HG02588 (cell line): ENCODE results near the gene ZNF500.

Experiments used
- ATAC-seq: cut with Tn5 transposase; IDR thresholded peaks from one replicate; pipeline ENCODE4 v1.9.1; 2021; ENCODE audit warnings: mild to moderate bottlenecking, moderate library complexity; ENCODE audit not compliant: unreplicated experiment

Gene ZNF500

DNA sequence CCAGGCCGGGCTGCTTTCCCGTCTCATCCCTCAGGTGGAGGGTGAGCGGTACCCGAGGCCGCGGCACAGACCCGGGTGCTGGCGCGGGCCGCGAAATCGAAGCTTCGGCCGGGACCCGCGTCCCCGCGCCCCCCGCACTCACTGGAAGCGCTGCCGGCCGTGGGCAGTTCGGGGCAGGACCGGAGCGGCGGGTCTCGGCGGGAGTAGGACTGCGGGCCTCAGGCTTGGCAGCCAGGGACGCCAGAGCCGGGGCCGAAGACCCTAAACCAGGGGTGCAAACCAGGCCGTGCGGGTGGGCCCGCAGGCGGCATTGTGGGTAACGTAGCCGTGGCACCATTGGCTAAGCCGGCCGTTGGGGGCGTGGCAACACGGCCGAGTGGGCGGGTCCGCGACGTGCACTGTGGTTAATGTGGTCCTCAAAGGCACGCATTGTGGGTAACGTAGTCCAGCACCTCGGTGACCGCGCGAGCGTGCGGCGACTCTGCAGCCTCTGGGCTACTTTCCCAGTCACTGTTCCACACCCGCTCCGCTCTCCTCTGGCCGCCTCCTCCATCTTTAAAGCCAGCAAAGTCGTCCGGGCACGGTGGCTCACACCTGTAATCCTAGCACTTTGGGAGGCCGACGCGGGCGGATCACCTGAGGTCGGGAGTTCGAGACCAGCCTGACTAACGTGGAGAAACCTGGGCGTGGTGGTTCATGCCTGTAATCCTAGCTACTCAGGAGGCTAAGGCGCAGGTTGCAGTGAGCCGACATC, at the start of gene ZNF500:
TSS of gene ZNF500 (minus strand) at position 288 of the 754 bp plus-strand sequence. CDS start 1,184 bp downstream, outside the sequence.
- ATAC-seq: peak; percentile 82

DNA sequence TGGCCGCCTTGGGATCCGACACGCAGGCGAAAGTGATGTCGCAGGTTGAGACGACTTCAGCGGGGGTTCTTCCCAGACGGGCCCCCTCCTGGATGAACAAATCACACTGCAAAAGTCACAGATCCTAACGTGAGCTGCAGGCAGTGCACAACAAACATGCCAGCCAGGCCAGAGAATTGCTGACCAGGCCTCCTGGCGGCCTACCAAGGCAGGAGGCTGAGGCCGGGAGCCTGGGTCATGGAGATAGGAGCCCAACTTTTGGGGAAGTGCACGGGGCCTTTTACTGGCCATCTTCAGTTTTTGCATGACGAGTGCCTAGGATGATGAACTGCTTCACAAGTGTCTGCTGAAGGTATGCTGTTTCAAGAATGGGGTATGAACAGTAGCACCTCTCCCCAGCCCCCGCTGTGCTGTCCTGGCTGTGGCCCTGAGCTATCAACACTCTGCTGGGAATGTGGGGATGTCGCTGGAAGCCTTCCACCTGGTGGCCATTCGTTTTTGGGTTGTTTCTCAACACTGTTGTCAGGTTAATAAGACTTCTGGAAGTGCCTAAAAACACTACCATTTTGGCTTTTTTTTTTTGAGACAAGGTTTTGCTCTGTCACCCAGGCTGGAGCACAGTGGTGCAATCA, 47.7 kb upstream of the ZNF500 start:
- ATAC-seq: no peak

DNA sequence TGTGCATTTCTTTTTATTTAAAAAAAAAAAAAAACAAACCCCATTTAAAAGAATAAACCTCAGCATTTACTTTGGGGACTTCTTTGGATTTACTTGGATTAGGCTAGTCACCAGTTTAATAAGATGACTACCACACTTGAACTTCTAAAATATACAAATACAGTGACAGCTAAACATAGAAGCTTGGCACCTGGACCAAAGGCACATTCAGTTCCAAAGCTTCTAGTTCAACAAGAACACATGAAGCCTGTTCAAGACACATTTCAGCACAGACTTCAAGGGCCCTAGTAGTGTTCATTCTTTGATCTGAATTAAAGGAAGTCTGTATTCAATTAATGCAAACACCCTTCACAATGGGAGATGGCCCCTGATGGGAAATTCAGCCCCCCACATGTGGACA, 47.1 kb upstream of the ZNF500 start:
- ATAC-seq: no peak

DNA sequence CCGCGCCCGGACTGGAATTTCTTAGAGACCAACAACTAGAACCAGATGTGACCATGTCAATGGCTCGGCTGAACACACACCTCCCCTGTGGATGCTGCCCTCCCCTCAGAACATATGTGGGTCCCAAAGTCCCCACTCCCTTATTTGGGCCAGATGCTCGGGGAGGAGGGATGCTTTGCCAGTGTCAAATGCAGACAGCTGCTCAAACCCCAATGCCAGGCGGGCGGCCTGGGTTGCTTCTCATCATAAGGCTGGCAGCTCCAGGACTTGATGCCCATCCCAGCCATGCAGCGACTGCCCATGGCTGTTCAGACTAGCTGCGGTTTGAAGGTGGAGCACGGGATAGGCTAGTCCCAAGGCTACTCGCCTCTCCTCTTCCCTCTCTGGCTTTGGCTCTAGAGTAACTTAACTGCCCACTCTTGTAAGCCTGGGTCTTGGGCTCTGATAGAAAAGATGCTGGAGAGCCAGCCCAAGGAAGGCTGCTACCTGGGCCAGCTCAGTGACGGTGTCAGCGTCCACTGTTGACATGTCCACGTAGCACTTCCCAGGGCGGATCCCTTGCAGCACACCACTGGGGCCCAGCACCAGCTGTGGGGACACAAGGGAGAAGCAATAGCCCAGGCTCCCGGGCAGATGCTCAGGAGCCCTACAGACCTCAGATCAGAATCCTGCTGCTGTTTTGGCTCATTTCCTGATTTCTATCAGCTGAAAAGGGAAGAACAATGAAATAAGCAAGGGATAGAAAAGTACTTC, 46.5 kb upstream of the ZNF500 start:
- no peak for ATAC-seq

DNA sequence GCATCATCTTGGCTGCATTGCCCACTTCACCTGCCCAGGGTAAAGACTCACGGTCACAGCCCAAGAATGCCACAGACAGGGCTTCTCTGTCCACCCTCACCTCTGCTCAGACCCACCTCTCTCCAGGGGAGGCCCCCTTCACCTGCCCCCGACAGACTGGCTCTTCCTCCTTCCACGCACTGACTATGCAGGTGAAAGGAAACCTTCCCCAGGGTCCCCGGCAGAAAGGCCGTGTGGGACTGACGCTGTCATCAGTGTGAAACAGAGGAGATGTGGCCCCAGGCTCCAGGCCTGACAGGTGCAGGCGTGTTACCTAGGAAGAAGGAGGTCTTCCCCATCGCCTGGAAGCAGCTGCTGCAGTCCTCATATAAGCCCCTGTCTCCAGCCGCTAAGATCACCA, 44.8 kb upstream of the ZNF500 start:
- no peak for ATAC-seq

DNA sequence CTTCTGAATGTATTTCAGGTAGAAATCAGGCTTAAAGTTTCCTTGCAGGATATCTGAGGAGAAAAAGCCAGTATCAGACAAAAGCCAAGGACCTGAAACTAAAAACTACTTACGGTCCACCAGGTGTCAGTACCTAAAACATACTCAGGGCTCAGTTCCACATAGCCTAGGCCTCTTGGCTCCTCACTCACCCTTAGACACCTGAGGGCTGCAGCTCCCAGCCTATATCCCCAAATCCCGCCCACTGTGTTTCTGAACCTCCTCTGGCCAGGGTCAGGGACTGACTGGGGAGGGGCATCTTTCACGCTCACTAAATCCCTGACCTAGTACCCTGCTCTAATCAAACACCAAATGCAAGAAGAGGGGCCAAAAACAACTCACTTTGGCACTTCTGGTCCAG, 44.3 kb upstream of the ZNF500 start:
- no peak for ATAC-seq

DNA sequence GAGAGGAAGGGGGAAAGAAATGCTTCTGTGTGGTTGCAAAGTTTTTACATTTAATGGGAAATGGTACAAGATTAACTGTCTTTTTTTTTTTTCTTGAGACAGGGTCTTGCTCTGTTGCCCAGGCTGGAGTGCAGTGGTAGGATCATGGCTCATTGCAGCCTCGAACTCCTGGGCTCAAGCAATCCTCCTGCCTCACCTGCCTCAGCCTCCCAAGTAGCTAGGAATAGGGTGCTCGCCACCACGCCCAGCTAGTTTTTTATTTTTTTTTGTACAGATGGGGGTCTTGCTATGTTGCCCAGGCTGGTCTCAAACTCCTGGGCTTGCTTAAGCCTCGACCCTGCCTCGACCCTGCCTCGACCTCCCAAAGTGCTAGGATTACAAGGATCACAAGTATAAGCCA, 39.3 kb upstream of the ZNF500 start:
- ATAC-seq: no peak

DNA sequence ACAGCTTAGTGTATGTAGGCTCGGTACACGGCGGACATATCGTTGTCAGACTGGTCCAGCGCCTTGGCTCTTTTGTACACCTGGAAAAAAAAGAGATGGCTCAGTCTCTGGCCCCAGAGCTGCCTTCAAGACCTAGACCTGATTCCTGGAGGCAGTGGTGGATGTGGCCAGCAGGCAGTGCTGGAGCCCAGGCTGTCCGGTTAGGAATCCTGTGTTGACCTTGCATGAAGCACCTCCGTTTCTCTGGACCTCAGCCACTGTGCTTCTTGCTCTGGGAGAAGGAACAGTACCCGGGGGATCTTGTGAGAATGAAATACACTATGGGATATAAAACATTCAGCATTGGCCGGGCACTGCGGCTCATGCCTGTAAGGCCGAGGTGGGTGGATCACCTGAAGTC, 38.3 kb upstream of the ZNF500 start:
- no peak for ATAC-seq

DNA sequence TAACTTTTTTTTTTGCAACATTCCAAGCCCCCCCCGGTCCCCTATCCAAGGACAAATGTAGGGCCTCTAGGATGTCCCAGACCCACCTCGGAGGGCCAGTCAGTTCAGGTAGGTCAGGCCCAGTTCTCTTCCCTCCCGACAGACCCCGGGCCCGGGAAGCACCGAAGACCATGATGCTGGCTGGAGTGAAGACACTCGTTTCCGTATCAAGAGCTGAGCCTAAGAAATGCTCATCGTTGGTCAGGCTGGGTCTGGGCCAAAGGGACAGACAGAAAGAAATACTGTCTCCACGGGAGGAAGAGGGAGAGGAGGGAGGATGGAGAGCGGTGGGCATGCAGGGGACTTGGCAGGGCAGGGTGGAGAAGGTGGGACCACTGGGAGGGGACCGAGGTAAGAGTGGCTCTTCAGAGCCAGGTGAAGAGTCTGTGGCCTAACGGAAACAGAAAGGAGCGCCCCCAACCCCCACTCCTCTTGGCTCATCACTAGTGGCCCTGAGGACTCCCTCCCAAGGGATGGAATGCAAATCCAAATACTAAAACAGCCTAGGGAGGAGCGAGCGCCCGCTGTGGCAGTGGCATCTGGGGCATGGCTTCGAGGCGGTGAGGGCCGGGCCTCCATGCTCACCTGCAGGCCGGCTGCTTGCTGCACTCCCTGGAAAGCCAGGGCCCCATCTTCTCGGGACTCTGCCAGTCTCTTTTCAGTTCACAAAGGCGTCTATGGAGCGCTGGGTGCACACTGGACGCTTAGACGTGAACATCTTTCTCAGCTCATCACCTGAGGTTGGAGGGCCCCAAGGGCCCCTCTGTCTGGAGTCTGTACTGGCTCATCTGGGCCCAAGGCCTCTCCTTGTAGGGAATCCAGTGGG, 37.2 kb upstream of the ZNF500 start:
- no peak for ATAC-seq

DNA sequence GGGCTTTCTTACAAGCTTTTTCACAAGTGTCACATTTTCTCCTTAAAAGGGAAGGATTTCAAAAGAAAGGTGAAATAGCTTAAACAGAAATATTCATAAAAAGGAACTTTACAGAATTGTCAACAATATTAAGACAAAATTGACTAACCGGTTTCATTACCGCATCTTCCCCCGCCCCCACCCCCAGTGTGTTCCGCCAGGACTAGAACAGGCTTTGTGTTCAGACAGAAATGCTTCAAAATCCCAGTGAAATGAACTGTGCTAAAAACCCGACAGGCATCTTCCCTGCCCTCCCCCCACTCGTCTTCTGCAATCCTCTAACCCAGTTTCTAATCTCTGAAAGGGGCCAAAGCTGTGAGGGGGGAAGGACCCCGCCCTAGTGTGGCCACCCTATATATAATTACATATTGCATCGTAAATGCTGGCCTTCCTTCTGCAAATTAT, 36.5 kb upstream of the ZNF500 start:
- ATAC-seq: no peak

DNA sequence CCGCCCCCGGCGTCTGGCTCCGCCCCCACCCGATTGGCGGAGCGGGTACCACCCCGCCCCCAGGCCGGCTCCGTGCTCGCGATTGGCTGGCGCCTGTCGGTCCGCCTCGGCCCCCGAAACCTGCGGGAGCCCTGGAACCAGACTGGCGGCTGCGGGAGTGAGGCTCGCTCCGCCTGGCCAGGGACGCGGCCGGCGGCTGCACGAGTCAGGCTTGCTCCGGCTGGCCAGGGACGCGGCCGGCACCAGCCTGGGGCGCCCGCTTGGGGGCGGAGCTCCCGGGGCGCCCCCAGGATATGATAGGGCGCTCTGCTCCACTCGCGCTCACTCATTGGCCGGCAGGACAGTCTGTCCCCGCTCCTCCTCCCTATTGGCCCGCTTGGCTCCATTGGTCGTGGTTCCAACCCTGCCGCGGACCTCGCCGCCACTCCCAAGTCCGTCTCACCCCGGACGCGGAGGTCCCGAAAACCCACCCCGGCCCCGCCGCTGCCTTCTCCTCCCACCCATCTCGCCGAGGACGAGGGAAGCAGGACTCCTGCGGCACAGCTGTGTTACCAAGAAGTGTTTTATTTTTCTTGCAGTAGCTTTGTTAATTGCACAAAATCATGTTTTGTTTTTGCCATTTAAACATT, 35.8 kb upstream of the ZNF500 start:
- ATAC-seq: peak; percentile 84

DNA sequence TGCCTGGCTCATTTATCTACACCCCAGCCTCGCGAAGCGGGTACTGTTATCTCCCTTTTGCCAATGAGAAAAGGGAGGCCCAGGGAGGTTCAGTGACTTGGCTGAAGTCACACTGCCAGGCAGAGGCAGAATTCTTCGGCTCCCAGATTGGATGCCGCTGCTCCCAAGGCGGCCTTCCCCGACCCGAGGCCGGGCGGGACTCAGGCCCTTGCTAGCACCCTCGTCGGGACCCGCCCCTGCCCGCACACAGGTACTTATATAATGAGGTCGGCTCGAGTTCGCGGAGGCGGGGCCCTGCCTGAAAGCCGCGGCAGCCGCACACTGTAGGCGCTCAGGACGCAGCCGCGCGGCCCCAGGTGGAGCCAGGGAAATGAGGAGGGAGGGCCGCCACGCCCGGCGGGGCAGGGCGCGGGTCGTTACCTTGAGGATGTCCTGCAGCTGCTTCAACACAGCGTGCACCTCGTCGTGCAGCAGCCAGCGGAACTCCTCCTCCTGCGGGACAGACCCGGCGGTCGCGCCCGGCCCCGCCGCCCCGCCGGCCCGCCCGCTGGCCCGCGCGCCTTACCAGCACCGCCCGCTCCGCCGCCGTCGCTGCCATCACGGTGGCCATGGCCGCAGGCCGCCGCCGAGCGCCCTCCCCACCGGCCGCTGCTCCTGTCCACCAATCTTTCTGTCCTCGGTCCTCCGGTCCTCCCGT, 35.1 kb upstream of the ZNF500 start, which contains the start of gene ROGDI:
TSS of gene ROGDI (minus strand) at position 672 of the 697 bp plus-strand sequence. CDS start at position 610, 62 bp downstream.
- peak; percentile 58 for ATAC-seq

DNA sequence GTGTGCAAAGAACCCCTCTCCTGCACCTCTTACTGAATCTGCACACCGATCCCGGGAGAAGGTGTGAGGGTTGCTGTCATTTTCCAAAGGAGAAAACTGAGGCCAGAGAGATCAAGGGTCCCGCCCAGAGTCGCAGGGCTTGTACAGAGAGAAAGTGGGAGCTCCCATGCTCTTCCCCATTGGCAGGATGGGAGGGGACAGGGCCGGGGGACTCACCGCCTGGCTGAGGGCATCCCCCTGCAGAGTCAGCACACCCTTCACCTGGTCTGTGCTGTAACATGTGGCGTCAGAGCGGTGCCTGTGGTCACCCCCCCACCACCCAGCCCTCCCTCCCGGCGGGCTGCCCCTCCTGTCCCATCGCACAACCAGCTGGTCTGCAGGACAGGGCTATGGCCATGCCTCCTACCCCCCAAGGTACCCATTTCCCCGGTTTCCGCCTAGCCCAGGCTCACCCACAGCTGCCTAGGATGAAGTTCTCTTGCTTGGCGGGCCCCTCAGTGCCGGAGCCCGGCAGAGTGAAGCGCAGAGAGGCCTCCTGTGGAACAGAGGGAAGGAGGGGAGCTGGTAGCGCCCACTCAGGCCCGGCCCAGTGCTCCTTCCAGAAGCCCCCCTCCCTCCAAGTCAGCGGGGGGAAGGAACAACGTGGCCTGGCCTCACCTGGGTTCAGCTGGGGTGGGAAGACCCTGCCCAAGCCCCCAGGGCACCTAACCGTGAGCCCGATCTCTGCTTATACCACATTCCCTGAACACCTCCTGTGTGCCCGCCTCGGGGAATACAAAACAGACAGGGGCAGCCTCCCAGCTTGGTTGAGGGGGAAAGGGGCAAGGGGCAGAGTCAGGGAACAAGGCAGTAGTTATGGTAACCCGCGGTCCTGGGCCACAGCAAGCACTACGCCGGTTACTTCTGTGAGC, 34.3 kb upstream of the ZNF500 start:
- no peak for ATAC-seq

DNA sequence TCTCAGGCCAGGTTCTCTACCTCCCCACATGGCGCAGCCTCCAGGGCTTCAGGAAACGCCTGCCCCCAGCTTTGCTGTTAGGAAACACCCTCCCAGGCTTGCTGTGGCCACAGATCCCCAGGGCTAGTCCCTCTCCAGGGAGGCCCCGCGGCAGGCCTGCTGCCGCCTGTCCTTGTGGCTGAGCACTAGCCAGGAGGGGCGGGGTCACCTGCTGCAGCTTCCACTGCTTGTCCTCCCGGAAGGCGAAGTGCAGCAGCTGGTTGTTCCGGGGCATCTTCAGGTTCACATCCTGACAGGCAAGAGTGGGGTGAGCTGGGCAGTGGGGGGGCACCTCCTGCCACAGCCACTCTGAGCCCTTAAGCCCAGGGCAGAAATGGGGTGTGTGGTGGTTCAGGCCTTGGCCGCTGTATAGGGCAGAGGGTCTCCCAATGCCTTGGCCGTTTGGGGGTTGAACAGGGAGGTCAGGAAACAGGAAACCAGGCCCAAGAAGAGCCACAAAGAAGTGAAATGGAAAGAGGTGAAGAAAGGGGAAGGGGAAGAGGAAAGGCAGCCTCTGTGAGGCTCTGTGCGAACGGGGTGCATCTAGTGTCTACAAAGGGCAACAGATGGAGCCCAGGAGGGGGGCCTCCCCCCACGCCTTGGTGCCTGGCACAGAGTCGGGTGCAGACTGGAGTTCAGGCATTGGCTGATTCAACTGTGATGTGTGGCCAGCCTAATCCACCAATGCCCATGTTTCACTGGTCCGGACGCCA, 33.5 kb upstream of the ZNF500 start:
- ATAC-seq: no peak

DNA sequence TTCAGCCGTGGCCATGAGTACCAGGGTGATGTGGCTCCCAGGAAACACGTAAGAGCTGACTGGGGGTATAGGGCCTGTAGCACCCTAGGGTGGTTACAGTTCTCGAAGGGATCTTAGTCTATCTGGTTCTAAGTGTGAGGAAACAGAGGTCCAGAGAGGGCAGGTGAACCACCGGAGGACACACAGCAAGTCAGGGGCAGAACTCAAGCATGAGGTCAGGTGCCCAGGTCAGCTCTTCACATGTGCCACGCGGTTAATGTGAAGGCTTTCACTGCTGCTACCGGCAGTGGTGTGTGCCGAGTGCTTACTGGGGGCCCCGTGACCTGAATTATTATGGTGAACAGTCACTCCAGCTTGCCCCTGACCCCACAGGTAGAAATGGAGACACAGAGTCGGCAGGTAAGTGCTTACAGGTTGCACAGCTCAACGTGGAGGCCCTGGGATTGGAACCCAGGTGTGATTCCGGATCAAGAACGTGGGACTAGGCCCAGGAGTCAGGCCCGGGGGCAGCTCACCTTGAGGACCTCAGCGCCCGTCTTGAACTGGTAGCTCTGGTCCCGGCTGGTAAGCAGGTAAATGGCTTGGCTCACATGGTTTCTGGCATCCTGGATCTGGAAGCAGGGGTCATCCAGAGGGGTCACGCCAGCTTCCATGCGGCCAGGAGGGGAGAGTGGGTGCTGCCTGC, 32.4 kb upstream of the ZNF500 start:
- no peak for ATAC-seq

DNA sequence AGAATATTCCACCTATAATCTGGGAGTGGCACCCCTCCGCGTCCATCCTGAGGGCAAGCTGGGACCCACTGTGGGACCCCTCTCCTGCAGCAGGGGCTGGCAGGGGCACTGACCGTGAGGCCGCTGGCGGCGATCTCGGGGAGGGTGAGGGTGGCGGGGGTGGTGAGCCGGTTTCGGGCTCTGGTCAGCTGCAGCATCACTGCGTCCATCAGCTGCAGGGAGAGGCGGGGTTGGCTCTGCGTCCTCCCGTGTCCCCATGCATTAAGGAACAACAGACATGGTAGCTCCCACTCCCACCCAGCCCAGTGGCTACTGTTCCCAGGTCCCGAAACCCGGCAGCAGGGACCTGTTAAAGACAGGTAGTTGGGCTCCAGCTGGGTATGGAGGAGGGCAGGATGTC, 31.5 kb upstream of the ZNF500 start:
- ATAC-seq: no peak

DNA sequence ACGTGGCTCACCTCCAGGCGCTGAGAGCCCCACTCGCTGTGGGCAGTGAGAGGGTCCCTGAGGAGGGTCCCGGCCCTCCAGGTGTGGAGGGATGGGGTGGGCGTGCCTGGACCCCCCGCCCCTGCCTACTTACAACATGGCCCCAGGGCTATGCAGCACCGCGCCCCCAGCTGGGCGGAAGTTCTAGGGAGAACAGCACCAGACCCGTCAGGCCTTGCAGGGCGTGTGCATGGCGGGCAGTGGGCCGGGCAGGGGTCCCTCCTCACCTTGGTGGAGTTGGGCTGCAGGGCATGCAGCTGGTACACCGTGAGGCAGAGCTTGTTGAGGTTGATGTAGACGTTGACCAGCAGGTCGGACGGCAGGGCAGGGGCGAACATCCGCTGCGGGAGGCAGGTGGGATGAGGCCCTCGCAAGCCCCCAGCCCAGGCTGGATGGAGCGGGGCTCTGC, 30.9 kb upstream of the ZNF500 start:
- ATAC-seq: no peak
